SH-SY5Y (cell line): Measurements from ENCODE around the gene TNS4.

Experiments
- GATA2 ChIP-seq: IDR thresholded peaks from 2 replicates; pipeline ENCODE4 v1.6.1; 2011; ENCODE audit warnings: mild to moderate bottlenecking, low read depth, low read length
- GATA3 ChIP-seq: IDR thresholded peaks from 2 replicates; pipeline ENCODE4 v1.6.1; 2011; ENCODE audit warnings: low read depth, mild to moderate bottlenecking, low read length, moderate library complexity

Gene TNS4

DNA sequence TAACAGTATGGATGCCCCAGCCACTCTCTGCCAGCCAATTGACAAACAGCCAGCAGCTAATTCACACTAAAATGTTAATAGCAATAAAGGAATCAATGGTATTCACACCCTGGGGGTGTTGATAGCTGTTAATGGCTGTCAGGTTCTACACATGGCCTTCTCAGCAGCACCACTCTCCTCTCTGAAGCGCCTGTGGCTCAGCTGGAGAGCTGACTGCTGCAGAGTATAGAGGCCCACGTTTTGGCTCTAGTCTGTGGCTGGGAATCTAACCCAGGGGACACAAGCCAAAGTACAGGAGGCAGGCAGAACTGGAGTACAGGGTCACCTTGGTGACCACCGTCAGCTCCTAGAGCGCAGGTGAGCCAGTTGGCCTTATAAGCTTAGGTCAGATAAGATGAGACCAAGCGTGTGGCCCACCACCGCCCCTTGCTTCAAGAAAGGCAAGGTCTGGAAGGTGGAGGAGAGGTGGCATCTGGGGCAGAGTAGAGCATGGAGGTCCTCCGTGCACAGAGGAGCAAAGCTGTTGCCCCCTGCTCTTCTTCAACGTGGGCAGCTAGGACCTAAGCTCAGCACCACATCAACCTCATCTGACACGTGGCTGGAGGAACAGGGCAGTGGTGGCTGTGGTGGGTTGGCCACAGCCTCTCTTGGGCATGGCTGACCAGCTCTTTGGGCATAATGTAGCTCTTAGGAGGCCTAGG, 38.4 kb upstream of the TNS4 start:
- TF ChIP-seq GATA3, result no peak

DNA sequence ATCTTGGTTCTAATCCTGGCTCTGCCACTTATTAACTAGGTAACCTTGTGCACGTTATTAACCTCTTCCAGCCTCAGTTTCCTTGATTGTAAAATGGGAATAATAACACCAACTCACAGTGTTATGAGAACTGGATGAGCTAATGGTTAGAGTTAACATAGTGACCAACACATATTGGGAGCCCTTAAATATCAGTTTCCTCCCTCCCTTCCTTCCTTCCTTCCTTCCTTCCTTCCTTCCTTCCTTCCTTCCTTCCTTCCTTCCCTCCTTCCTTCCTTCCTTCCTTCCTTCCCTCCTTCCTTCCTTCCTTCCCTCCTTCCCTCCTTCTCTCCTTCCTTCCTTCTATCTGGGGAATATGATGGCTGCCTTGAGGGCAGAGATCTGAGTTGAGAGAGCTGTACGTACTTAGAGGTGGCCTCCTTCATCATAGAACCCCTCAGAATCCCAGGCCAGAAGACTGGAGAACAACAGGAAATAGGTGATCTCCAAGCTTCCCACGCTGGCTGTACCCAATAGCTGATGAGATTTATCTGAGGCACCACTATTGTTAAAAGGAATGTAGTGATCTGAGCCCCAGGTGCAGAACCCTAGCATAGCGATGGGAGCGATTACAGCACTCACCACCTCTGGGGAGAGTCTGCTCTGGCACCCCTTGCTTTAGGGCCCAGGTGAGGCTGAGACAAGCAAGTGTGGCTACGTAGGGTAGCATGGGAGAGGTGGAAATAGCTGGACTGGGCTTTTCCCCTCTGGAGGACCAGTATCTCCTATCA, 37.7 kb upstream of the TNS4 start:
- TF ChIP-seq GATA3 (no peak), GATA2 (no peak)

DNA sequence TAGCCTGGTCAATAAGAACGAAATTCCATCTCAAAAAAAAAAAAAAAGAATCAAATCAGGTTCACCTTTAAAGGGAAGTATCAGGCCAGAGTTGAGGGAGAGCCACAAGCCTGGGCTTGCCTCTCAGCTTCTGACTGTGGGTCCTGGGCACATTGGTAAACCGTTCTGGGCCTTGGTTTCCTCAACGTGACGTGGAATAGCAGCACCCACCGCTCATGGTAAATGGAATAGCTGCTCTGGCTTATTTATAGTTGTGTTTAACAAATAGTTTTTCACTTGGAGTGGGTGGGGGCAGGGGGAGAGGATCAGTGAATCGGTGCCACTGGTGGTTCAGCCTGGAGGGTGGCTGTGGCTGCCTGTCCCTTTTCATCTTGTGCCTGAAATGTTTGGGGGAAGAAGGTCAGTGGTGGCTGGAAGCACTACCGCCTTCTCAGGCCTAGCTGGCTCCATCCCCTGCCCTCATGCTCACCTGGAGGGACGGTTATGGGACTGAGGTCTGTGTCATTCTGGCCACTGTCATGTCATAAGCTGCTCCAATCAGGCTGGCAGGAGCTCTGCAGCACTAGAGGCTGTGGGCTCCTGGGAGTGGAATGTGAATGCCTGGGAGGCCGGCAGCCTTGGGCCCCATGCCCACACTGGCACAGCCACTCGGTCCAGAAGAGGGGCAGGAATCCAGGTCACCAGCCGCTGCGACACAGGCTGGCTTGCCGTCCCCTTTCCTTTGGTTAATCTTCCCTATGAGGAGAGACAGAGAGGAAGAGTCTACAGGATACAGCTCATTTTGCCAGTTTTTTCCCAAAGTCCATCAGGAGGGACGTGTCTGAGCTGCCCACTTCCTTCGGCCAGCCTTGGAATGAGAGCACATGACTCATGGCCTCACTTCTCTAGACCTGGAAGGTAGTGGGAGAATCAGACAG, 36.9 kb upstream of the TNS4 start:
- TF ChIP-seq GATA2 (no peak), GATA3 (no peak)

DNA sequence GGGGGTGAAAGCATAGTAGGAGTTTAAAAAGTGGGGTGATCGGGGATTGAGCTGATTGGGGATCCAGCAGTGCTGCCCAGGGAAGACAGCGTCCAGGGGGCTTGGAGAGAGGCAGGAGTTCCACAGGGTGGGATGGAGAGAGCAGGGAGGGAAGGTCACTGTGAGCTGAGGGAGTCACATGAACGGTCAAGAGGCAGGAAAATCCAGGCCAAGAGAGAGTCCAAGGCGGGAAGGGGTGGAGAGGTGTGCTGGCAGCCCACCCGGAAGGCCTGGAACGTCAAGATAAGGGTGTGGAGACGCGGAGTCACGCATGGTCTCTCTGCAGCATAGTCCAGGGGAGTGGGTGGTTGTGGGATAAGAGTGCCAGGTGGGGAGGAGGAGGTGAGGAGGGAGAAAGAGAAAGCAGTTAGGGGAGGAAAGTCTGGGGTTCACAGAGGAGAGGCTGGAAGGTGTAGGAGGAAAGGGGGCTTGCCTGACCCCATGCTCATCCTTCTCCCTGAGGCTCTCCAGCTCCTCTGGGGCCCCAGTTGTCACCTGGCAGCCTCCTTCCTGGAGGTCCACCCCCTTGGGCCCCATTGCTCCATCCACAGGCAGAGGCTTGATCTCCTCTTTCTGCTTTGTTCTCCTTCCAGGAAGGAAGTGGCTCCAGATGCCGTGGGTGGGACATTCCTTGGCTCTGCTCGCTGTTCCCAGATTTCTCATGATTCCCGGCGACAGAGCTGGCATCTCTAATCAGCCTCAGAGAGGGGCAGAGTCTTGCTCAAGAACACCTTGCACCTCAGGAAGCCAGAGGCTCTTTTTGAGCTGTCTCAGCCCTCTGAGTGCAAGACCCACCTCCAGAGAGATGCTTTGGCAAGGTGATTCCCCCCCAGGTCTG, 35.1 kb upstream of the TNS4 start:
- TF ChIP-seq GATA3 (no peak), GATA2 (no peak)

DNA sequence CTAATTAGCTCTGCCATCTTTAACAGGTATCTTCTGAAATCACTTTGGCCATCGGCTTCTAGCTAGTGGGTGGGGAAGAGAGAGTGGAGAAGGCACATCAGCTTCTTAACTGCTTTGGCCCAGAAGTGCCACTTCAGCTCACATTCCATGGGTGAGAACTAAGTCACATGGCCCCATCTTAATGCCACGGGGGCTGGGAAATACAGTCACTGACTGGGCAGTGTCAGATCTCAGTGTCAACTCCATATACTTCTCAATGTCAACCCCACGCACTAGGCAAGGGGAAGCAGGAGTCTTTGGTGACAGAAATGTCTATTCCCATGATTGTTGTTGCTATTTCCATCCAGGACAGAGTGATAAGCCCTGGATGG, 34.5 kb upstream of the TNS4 start:
- TF ChIP-seq GATA2 (no peak), GATA3 (no peak)

DNA sequence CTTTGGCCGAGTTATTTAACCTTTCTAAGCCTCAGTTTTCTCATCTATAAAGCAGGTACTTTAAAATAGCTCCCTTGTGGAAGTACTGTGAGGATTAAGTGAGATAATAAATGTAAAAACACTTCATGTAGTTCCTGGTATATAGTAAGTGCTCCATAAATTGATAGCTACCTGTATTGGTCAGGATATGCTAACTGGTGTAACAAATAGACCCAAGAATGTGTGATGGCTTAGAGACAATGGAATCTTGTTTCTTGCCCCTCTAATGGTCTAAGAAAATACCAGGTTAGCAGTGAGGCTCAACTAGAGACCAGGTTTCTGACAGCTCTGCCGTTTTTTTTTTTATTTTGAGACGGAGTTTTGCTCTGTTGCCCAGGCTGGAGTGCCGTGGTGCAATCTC, 34.0 kb upstream of the TNS4 start:
- no peak for TF ChIP-seq GATA3

DNA sequence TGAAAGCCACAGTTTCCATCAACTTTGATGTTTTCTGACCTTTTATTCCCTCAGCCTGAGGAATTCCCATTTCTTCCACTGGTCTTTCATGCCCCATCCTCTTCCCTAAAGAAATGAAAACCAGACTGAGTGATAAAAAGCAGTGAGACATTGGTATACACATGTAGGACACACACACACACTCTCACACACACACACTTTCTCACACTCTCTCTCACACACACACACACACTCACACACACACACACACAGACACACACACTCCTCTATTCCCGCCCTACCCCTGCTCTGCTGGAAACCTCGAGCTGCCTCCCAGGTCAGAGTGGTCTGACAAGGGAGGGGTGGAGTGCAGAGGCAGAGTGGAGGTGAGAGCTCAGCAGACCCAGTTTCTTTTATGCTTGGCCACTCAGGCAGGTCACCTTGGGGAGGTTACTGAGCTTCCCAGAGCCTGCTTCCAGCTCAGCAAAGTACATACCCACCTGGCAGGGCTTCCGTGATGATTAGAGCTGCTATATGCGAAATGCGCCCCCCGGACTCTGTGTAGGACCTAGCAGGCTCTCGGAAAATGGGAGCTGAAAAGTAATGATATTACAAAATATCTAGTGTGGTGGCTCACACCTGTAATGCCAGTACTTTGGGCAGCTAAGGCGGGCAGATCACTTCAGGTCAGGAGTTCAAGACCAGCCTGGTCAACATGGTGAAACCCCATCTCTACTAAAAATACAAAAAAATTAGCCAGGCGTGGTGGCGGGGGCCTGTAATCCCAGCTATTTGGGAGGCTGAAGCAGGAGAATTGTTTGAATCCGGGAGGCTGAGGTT, 33.2 kb upstream of the TNS4 start:
- TF ChIP-seq GATA3 (no peak), GATA2 (no peak)

DNA sequence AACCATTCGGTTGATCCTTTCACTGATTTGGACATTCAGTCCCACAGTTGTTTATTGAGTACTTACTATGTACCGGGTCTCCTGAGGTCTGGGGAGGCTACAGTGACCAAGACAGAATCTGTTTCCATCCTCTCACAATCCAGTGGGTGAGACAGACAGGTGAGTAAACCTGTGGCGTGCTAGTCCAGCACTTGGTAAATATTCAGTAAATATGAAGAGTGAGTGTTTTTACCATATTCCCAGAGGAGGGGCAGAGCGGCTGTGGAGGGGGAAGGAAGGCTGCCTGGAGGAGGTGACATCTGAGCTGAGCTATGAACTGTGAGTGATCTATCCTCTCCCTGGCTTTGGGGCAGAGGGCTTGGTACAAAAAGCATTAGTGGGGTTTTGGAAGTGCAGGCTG, 32.5 kb upstream of the TNS4 start:
- TF ChIP-seq GATA2, result no peak
- TF ChIP-seq GATA3, result no peak

DNA sequence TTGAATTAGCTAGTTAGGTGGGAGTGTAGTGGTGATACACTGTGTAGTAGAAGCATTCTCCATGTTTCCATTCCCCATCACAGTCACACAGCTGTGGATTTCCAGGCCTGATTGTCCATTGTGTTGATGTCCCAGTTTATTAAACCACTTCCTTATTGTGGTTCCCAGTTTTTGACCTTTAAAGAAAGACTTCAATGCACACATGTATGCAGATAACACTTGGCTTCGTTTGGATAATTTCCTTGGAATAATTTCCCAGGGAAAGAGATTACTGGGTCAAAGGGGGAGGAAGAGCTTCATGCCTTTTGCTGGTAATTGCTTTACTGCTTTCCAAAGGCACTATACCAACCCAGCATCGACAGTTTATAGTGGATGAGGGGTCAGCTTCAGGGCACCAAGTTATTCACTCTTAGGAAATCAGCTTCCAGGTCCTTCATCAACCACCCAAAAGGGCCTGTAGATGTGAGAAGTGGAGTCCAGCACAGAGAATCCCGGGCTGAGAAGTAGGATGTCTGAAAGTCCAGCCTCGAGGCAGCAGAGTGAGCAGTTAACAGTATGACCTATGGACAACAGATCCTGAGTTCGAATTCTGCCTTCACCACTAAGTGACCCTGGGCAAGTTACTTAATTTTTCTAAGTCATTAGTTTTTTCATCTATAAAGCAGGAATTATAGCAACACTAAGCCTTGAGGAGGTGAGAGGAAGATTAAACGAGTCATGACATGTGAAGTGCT, 31.3 kb upstream of the TNS4 start:
- TF ChIP-seq GATA3, result no peak

DNA sequence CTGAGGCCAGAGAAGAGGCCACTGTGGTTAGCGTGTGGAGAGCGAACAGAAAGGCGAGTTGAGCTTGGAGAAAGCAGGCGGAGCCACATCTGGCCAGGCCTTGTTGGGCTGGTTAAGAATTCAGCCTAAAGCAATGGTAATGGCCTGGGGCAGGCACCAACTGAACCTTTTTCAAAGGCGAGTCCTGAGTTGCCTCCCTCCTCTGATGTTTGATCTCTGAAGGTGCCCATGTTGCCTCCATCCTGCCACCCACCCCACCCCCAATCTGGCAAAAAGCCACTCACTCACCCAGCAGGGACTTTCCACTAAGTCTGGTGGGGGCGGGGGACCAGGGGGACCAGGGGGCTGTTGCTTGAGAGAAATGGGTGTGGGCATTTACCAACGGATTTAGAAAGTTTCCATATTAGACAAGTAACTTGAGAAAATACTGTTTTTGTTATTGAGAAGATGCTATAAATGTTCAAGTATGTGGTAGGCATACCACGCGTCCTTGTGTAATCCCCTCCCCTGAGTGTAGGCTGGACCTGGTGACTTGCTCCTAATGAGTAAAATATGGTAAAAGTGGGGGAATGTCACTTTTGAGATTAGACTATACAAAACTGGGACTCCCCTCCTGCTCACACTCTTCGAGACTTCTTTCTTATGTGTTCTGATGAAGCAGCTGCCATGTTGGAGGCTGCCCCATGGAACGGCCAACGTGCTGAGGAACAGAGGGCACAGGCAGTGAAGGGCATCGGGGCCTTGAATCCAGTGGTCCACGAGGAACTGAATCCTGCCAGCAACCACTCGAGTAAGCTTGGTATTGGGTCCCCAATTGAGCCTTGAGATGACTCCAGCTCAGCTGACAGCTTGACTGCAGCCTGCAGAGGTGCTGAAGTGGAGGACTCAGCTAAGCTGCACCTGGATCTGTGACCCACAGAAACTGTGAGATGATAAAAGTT, 29.9 kb upstream of the TNS4 start:
- TF ChIP-seq GATA2 (no peak), GATA3 (no peak)

DNA sequence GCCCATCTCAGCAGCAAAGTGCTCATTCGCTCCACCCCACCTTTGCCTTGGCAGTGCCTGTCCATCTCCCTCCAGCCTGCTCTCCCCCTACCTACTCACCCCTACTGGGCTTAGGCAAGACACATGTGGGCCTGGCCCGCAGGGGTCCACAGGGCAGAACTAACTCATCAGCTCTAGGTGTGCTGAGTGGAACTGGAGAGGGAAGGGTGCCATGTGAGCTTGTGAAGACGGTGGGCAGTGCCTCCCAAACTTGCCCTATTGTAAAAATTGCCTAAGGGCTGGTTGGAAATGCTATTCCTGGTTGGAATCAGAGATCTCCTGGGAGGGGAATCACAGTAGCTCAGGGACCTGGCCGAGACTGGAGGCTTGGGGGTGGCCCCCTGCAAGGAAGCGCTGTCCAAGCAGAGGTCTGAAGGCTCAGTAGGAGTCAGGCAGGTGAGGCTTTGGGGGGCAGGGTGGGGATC, 29.1 kb upstream of the TNS4 start:
- TF ChIP-seq GATA2 (no peak), GATA3 (no peak)
